GM18858 (cell line): Measurements from ENCODE around the gene ABCA6.
"Not testable (repeated sequence)": the region's sequence is repeated elsewhere in the genome, so short reads cannot be mapped to it uniquely, and the experiment has no call there.

Experiments used
- ATAC-seq: cut with Tn5 transposase; IDR thresholded peaks from one replicate; pipeline ENCODE4 v1.9.1; 2021; ENCODE audit not compliant: unreplicated experiment

Gene ABCA6

GRCh38 chr17:69141431-69142174 is at the start of gene ABCA6:
TSS of gene ABCA6 (minus strand) at chr17:69141895. CDS start at chr17:69140703, 1,192 bp downstream.
- no peak for ATAC-seq

- no peak for ATAC-seq
Measured at GRCh38 chr17:69188796-69189195, 47.1 kb upstream of the ABCA6 start.

- no peak for ATAC-seq
Measured at GRCh38 chr17:69188064-69188463, 46.4 kb upstream of the ABCA6 start.

DNA sequence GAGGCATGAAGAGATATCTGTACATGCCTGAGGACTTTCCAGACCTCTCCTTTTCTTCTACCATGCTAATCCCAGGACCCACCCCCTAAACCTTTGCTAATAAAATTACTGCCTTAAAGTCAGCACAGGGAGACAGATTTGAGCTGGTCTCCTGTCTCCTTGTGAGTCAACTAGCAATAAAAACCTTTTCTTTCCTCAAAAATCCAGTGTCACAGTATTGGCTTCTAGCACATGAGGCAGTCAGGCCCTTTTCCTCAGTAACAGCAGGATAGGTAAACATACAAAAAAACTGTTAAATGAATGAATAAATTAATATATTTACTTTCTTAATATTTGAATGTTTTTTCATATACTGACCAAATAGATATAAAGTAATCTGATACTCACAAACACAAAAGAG is 45.6 kb upstream of the ABCA6 start:
- no peak for ATAC-seq

DNA sequence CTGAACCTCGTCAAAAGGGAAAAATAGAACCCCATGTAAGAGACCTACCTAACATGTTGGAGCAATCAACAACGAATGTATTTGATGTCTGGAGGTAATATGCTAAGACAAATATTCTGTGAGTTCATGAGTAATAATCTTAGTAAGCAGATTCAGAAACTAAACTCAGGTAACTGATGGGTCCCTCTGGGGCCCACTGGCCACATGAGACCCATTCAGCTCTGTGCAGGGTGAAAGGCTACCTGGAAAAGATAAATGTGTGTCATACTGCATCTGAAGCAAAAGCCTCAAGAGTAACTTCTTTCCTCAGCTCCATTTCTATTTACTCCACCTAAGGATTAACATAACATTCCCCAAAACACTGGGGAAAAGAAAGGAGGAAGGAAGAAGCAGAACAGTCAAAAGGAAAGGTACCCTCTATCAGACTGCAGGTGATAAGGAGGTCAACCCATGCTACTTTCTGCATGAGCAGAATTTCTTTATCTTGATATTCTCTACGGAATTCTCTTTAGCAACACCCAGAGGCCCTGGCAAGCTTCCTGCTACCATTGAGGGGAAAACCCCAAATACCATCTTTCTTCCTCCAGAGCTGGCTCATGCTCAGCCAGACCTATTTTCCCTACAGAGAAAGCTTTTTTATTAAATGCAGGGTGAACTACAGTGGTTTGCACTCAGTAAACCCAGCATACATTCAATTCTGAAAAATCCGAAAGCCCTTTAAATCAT is 37.7 kb upstream of the ABCA6 start:
- ATAC-seq = no peak

DNA sequence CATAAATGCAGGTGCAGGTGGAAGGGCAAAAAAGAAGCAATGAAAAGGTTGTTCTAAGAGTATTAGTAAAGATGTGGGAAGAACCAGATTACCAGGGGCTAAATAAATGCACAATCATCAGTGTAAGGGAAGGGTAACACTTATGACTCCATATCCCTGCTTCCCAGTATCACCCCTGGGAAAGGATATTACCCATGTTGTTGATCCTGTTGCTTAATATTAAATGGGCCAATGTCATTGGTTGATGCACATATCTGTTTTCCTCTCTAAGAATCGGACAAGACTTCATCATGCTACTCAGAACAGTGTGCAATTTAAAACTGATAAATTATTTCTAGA is 34.7 kb upstream of the ABCA6 start:
- no peak for ATAC-seq

- ATAC-seq = no peak
Measured at GRCh38 chr17:69175625-69176456, 34.1 kb upstream of the ABCA6 start.

- ATAC-seq = no peak
Measured at GRCh38 chr17:69175262-69175624, 33.5 kb upstream of the ABCA6 start.

DNA sequence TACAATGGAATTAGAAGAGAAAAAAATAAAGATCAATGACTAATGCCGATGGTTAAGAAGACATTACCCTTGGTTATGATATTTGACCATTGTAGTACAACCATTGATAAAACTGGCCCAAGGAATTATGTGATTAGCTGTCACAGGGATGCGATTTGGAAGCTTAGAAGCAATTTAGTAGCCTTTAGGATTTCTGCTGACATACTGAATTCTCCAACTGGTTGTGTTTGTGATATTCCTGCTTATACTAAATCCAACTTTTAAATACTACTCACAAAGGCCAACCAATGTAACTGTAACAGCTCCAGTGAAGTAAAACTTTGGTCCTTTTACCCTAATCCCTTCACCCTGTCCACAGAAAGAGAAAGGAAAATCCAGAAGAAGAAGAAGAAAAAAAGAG is 31.4 kb upstream of the ABCA6 start:
- no peak for ATAC-seq

DNA sequence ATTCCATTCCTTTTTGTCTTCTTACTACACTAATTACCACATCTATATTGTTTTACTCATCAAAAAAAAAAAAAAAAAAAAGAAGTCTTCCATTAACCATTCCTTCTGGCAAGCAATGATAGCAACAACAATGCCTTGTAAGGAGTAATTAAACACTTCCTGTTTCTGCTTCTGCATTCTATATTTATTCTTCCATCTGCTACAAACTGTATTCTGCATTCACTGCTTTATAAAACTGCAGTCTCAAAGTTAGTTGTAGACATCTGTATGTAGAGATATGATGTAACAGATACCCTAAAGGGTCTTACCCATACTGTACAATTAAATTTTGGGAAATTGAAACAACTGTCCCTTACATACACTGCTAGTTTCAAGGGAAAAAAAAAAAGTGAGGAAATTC is 28.7 kb upstream of the ABCA6 start:
- ATAC-seq = no peak

DNA sequence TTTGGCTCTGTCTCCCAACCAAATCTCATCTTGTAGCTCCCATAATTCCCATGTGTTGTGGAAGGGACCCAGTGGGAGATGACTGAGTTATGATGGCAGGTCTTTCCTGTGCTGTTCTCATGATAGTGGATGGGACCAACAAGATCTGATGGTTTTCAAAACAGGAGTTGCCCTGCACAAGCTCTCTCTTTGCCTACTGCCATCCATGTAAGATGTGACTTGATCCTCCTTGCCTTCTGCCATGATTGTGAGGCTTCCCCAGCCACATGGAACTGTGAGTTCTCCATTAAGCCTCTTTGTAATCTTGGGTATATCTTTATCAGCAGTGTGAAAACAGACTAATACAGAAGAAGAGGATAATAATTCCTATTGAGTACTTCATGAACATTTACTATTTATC is 26.9 kb upstream of the ABCA6 start:
- ATAC-seq = not testable (repeated sequence)

DNA sequence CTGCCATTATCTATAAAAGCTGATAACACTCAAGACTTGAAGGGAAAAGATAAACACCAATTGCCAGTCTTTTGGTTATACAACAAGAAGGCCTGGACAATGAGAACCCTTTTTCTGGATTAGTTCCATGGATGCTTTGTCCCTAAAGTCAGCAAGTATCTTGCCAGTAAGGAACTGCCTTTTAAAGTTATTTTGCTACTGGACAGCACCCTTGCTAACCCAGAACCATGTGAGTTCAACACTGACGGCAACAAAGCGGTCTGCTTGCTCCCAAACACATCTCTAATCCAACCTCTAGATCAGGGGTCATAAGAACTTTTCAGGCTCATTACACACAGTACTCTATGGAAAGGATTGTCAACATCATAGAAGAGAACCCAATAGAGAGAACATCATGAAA is 25.3 kb upstream of the ABCA6 start:
- no peak for ATAC-seq

- no peak for ATAC-seq
Measured at GRCh38 chr17:69164206-69164605, 22.5 kb upstream of the ABCA6 start.

- no peak for ATAC-seq
Measured at GRCh38 chr17:69159418-69159817, 17.7 kb upstream of the ABCA6 start.

DNA sequence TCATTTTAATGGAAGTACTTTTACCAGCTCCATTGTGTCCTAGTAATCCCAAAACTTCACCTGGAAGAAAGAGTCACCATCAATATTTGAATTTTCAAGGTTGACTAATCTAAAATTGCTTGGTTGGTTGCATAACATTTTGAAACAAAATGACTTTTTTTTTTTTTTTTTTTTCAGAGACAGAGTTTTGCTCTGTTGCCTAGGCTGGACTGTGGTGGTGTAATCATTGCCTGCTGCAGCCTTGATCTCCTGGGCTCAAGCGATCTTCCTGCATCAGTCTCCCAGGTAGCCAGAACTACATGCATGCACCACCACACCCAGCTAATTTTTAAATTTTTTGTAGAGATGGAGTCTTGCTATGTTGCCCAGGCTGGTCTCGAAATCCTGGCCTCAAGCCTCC is 12.6 kb upstream of the ABCA6 start:
- ATAC-seq = no peak

GRCh38 chr17:69150333-69150732 is 8.6 kb upstream of the ABCA6 start:
- no peak for ATAC-seq

DNA sequence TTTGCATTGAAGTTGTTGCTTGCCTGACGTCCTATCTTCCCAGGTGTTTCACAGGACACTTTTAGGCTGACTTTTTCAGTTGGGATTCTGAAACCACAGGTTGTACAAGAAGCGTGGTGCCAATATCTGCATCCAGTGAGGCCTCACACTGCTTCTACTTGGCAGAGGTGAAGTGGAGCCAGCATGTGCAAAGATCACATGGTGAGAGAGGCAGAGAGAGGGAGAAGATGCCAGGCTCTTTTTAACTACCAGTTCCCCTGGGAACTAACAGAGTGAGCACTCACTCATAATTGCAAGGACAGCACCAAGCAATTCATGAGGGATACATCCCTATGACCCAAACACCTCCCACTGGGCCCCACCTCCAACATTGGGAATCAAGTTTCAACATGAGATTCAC is 5.8 kb upstream of the ABCA6 start:
- no peak for ATAC-seq

GRCh38 chr17:69144331-69145255 is 2.9 kb upstream of the ABCA6 start:
- ATAC-seq = no peak

- no peak for ATAC-seq
Measured at GRCh38 chr17:69143683-69144231, 2.1 kb upstream of the ABCA6 start.

GRCh38 chr17:69143151-69143550 is 1.5 kb upstream of the ABCA6 start:
- ATAC-seq = no peak
